D341Med (cell line): ENCODE measurements around the gene CHST15.
A peak's percentile ranks its signal among the peaks of the same experiment; 100 is the strongest.

ENCODE experiments used
- DNase-seq: peaks from one replicate; pipeline ENCODE4 v3.0.0; 2012; ENCODE audit warnings: low spot score

CHST15 gene

DNA sequence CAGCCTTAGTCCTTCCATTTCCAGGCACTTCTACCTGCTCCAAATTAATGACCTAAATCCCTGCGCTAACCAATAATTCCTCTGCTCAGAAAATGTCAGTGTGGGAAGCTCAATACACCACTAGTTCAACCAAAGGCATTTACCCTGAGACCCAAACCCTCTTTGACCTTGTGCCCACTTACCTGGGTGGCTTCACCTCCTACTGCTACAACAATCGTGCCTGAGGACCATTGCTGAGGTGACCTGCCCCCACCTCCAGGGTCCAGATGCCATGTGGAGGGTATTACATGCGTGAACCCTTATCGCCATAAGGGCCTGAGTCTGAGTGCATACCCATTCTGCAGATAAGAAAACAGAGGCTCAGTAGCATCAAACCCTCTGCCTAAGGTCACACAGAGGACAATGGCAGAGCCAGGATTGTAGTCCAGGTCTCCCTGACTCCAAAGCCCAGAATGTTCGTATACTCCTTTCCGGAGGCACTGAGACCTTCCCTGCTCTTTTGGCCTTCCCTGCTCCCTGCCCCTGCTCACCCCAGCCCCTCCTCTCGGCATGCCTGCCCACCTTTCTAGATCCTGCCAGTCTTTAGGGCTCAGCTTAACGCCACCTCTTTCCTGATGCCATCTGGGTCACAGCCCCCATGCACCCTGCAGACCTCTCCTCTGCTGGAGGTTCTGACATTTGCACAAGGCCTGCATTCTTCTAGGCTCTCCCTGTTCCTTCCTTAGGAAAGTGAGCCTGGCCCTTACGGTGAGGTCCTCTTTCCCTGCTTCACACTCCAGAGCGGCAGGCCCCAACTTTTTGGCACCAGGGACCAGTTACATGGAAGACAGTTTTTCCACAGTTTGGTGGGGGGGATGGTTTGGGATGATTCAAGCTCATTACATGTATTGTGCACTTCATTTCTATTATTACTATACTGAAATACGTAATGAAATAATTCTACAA, 94.9 kb downstream of the CHST15 start:
- peak; percentile 1 for DNase-seq

- DNase-seq, result peak; percentile 0
These were observed 95.8 kb downstream of the CHST15 start for GRCh38 chr10:123997486-123998196.

GRCh38 chr10:123997013-123997412, 96.4 kb downstream of the CHST15 start:
- no peak for DNase-seq

DNA sequence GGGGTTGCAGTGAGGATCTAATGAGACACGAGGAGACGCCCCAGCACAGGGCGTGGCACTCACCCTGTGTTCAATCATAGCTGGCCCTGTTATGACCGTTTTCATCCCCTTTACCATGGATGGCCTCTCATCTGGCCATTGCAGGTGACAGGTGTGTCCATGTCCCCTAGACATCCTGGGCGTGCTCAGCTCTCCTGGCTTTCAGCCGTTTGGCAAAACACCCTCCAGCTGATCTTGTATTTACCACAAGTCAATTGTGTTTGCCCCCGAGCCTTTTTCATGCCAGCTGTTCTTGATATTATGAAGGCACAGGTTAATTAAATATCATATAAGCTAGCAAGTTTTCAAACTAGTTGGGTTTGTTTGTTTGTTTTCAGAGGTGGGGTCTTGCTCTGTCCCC, 97.1 kb downstream of the CHST15 start:
- peak; percentile 1 for DNase-seq

- peak; percentile 45 for DNase-seq
These were observed 97.8 kb downstream of the CHST15 start for GRCh38 chr10:123995461-123996131.

DNA sequence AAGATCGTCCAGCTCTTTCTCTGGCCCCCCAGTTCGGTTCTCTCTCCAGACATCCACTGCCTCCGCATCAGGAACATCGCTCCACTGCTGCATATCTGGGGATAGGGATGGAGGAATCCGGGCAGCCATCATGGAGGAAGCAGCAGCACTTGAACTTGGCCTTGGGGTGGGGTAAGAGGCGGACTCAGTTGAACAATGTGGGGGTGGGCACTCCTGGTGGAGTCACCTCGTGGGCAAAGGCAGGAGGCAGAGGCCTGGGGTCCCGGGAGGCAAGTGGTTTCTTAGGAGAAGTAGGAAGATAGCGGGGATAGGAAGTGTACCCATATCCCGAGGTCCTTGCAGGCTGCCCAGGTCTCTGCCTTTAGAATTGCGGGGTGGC, 98.3 kb downstream of the CHST15 start:
- DNase-seq, result peak; percentile 16

DNA sequence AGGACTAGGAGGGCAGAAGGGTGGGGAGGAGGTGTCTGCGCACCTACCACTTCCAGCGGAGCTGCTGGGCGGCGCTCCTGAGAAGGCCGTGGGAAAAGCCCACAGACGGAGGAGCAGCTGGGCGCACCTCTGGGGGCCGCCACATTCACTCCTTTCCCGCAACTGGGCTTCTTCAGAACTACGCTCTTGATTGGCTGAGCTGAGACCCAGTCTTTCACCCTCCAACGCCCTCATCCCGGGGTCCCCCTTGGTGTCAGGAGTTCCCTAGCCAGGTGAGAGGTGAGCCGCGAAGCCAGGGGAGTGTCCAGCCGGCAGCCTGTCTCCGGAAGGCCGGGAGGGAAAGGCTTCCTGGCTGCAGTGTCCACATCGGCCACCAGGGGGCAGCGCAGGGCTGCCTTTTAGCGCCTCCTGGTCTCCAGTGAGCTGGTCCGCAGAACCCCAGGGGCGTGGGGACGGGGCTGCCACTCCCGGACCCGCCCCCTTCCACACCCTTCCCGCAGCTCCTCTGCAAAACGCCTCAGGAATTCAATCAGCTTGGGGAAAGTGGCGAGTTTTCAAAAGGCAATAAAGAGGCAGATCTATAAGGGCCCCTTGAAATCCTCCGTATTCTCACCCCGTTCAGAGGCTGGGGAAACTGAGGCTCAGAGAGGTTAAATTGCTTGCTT, 98.8 kb downstream of the CHST15 start:
- peak; percentile 84 for DNase-seq

- DNase-seq, result peak; percentile 4
These were observed 99.6 kb downstream of the CHST15 start for GRCh38 chr10:123993534-123994416.

- peak; percentile 5 for DNase-seq
These were observed 101.5 kb downstream of the CHST15 start for GRCh38 chr10:123991611-123992570.

GRCh38 chr10:123990889-123991288, 102.5 kb downstream of the CHST15 start:
- DNase-seq, result peak; percentile 0

DNA sequence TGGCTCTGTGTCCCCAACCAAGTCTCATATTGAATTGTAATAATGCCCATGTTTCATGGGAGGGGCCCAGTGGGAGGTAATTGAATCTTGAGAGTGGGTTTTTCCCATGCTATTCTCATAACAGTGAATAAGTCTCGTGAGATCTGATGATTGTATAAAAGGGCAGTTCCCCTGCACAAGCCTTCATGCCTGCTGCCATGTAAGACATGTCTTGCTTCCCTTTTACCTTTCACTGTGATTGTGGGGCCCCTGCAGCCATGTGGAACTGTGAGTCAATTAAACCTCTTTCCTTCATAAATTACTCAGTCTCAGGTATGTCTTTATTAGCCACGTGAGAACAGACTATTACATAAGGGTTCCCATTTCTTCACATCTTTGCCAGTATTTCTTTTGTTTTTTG, 104.7 kb downstream of the CHST15 start:
- DNase-seq, result no peak

- DNase-seq, result no peak
These were observed 106.7 kb downstream of the CHST15 start for GRCh38 chr10:123986736-123987135.

DNA sequence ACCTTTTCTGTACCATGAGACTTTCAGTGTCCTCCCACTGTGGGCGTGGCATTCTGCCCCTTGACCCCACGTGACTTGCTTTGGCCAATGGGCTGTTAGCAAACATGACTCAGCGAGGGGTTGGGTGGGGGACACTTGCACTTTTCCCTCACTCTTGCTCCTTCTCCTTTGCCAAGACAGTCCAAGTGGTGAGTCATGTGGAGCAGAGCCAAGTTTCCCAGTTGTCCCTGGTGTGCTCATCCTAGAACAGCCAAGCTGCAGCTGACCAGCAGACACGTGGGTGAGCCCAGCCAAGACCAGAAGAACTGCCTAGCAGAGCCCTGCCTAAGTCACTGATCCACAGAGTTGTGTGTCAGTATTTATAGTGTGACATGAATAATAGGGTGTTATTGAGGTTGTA, 119.0 kb downstream of the CHST15 start:
- no peak for DNase-seq

GRCh38 chr10:123972481-123973401, 120.7 kb downstream of the CHST15 start:
- no peak for DNase-seq

GRCh38 chr10:123970927-123971286, 122.5 kb downstream of the CHST15 start:
- DNase-seq, result no peak

DNA sequence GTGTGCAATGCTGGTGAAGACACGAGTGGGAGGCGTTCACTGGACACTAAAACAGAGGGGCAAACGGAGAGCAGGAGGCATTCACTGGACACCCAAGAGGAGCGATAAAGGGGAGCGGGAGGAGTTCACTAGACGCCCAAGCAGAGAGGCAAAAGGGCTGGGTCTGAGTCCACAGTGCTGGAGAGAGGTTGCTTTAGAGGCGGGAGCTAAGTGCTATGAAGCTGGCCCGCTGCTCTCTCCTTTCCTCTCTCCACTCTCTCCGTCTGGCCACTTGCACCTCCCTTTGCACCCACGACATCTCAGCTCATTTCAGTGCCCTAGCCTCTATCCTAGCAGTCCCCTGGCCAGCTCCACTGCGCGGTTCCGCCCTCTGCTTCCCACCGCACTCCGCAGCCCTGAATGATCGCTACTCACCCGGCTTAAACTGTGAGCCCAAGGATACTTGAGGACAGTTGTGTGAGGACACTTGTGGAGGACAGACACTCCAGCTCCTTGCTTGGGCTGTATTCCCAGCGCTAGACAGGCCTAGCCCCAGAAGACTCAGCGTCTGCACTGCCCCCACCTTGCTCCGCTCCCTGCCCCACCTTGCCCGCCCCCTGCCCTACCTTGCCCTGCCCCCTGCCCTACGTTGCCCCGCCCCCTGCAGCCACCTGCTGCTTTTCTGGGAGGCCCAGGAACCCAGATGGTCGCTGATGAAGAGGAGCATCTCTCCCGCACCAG, 123.0 kb downstream of the CHST15 start:
- DNase-seq, result no peak

DNA sequence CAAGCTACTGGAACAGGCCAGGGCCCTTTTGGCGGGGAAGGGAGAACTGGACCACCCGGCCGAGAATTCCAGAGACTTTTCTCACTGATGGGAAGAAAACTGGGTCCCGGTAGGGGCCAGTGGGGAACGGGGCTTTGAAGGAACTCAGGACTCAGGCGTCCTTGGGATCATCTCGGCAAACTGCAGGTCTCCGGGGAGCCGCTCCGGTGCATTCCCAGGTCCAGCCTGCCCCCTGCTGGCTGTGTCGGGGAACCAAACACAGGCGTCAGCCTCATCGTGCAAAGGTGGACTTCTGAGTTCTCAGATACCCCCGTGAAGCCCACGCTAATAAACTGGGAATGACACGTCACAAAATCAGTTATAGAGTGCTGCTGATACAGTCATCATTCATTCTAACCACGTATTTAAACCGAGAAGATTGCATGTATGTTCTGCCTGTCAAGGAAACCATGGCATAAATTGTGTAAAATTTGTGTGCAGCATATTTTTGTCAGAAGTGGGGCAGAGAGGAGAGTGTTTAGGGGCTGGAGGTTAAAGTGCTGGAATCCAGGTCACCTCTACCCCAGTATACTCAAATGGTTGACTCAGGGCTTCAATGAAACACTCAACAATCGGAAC, 125.7 kb downstream of the CHST15 start:
- peak; percentile 73 for DNase-seq

DNA sequence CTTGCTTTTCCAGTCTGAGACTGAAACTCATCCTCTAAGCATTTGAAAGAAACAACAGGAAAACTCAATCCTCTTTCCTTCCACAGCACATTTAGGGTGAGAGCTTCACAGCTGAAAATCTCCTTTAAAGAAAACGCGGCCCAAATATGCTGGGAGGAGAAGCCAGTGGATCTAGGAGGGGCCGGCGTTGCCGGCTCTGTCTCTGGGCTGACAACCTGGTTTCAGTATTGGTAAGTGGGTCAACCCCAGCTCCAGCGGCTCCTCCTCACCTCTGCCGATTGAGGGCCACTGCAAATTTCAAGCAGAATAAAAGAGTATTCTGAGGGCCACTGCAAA, 126.5 kb downstream of the CHST15 start:
- no peak for DNase-seq
